GM12878 (cell line): ENCODE results near the gene TIMM8A. TPM values are rescaled to one million over a fixed set of nuclear protein-coding genes. Genes with fewer than 3 reads are reported as not detected.

Source experiments
- ATAC-seq: fragments of 200-7000 bp; cut with Tn5 transposase; 3 replicates; pipeline ENCODE4 v1.9.1; 2020; ENCODE audit warnings: mild to moderate bottlenecking, moderate library complexity
- BruUV-seq: library from RNA; stranded (reverse); fragments of 400-500 nt; replicated peaks from 2 replicates; lab custom pipeline; 2021; lab: Mats Ljungman, UMichigan
- CTCF ChIA-PET: fragments of 300-600 bp; sonication (Branson Sonifier 250); formaldehyde crosslinking; extraction: SDS; loops from one replicate; lab custom pipeline; 2021; ENCODE audit warnings: inconsistent platforms; lab: Yijun Ruan, JAX
- POLR2A ChIA-PET: fragments of 350-600 bp; formaldehyde crosslinking; extraction: SDS; loops from one replicate; lab custom pipeline; 2021; ENCODE audit warnings: inconsistent platforms; lab: Charles Lee
- RAD21 ChIA-PET: fragments of 300-600 bp; sonication (Branson Sonifier 250); formaldehyde crosslinking; loops from one replicate; lab custom pipeline; 2023; ENCODE audit warnings: antibody characterized with exemption; ENCODE audit not compliant: unreplicated experiment; lab: Charles Lee
- SMC1A ChIA-PET: fragments of 300-600 bp; sonication (Branson Sonifier 250); formaldehyde crosslinking; loops from one replicate; lab custom pipeline; 2023; ENCODE audit not compliant: unreplicated experiment, uncharacterized antibody; lab: Charles Lee
- DNase-seq: peaks from one replicate; pipeline ENCODE4 v3.0.0-alpha.2; 2011; ENCODE audit warnings: low read depth, low spot score
- FAIRE-seq: peaks from 3 replicates; lab custom pipeline; 2011; peaks lifted over from hg19 to GRCh38; lab: Jason Lieb, UNC
- H2AFZ ChIP-seq: 2 replicates; pipeline ENCODE4 v1.6.0; 2011; ENCODE audit warnings: low read depth, low read length, control low read depth; ENCODE audit not compliant: control insufficient read depth
- H3K27ac ChIP-seq: 2 replicates; pipeline ENCODE4 v1.5.1; 2011; ENCODE audit warnings: control low read depth; ENCODE audit not compliant: control insufficient read depth, insufficient read depth
- H3K27me3 ChIP-seq, 2 experiments: replicated peaks in 1 of 2; 2 replicates each; pipeline versions ENCODE4 v1.6.0 to v1.6.1; 2011; ENCODE audit warnings: low read length in 1 of 2; ENCODE audit not compliant: control insufficient read depth in 2 of 2, insufficient read depth in 2 of 2
- H3K36me3 ChIP-seq, 2 experiments: 2 replicates each; pipeline ENCODE4 v1.5.1; 2011; ENCODE audit warnings: low read length in 1 of 2; ENCODE audit not compliant: control insufficient read depth in 2 of 2, insufficient read depth in 2 of 2
- H3K4me1 ChIP-seq: 2 replicates; pipeline ENCODE4 v1.6.1; 2011; ENCODE audit warnings: mild to moderate bottlenecking, low read length, moderate library complexity, mixed read lengths; ENCODE audit not compliant: control insufficient read depth, insufficient read depth
- H3K4me2 ChIP-seq: 2 replicates; pipeline ENCODE4 v1.6.0; 2011; ENCODE audit warnings: control low read depth; ENCODE audit not compliant: control insufficient read depth, insufficient read depth
- H3K4me3 ChIP-seq: fragments of 200-600 bp; sonication (generic); 2 replicates; pipeline ENCODE4 v1.5.1; 2016
- H3K79me2 ChIP-seq: 2 replicates; pipeline ENCODE4 v1.6.0; 2011; ENCODE audit warnings: low read length; ENCODE audit not compliant: control insufficient read depth, insufficient read depth
- H3K9ac ChIP-seq: 2 replicates; pipeline ENCODE4 v1.8.0; 2011; ENCODE audit warnings: low read length, control low read depth, mixed read lengths; ENCODE audit not compliant: control insufficient read depth, insufficient read depth
- H3K9me3 ChIP-seq: replicated peaks from 3 replicates; pipeline ENCODE4 v1.5.1; 2011; ENCODE audit warnings: mild to moderate bottlenecking, low read length; ENCODE audit not compliant: control insufficient read depth, insufficient read depth
- H4K20me1 ChIP-seq: 2 replicates; pipeline ENCODE4 v1.6.0; 2011; ENCODE audit not compliant: control insufficient read depth, insufficient read depth
- DPF2 ChIP-seq: fragments of 450-650 bp; IDR thresholded peaks from 2 replicates; pipeline ENCODE4 v1.6.1; 2017; ENCODE audit warnings: mild to moderate bottlenecking
- KDM1A ChIP-seq: fragments of 200-600 bp; sonication (generic); IDR thresholded peaks from 2 replicates; pipeline ENCODE4 v1.6.1; 2016; ENCODE audit warnings: borderline replicate concordance
- SIN3A ChIP-seq: IDR thresholded peaks from 2 replicates; pipeline ENCODE4 v1.6.1; 2012; ENCODE audit warnings: low read depth, low read length, improper control_type of control experiment
- ZNF217 ChIP-seq: fragments of 450-650 bp; IDR thresholded peaks from 2 replicates; pipeline ENCODE4 v1.6.1; 2017; ENCODE audit warnings: antibody characterized with exemption, mild to moderate bottlenecking
- ZNF274 ChIP-seq: IDR thresholded peaks from one replicate; pipeline ENCODE4 v1.8.0; 2011; ENCODE audit not compliant: insufficient read length, insufficient read depth
- WGBS: methylation state at CpG from one replicate; pipeline ENCODE4 v1.1.6; 2016; ENCODE audit warnings: low lambda C conversion rate; ENCODE audit not compliant: insufficient replicate concordance, insufficient coverage; ENCODE audit errors: missing lambda C conversion rate; 5-methylcytosine and 5-hydroxymethylcytosine counted together
- in situ Hi-C: fragments of 300-500 bp; cut with MboI; formaldehyde crosslinking; loops from 9 replicates; pipeline ENCODE4 v1.14.3; 2018; ENCODE audit warnings: mixed read lengths
- intact Hi-C: fragments of 100-400 bp; cut with micrococcal nuclease; formaldehyde crosslinking; loops from one replicate; pipeline ENCODE4 v1.14.2; 2022; ENCODE audit not compliant: unreplicated experiment
- polyA plus RNA-seq, 11 experiments: library from polyadenylated mRNA; depleted of rRNA in 4 of 11; unstranded in 6 of 11; stranded (reverse) in 5 of 11; fragments of >200 nt; fragmentation: Nextera tagmentation in 4 of 11; fragmentation: Illumina TruSeq in 1 of 11; extraction: Ambion mirVana in 4 of 11; extraction: Trizol in 1 of 11; gene quantifications; 1 replicate in 1 of 11; 2 replicates in 10 of 11; pipeline versions ENCODE4 v1.2.1 to v1.2.3, GENCODE V29; 2011 to 2016; ENCODE audit warnings: inconsistent platforms in 2 of 11, missing spikeins in 2 of 11, low read depth in 1 of 11
- total RNA-seq, 4 experiments: library from RNA; depleted of rRNA in 3 of 4; stranded (reverse); fragments of >200 nt in 3 of 4; fragmentation: Illumina TruSeq in 1 of 4; extraction: Trizol in 1 of 4; gene quantifications; 2 replicates each; pipeline versions ENCODE4 v1.2.1 to v1.2.3, GENCODE V29; 2013 to 2021
- TF ChIP-seq, protein P1 (sequence below): IDR thresholded peaks from 2 replicates; pipeline ENCODE4 v1.6.1; 2011; ENCODE audit warnings: borderline replicate concordance, low read depth, mild to moderate bottlenecking, moderate library complexity, low read length; ENCODE audit not compliant: insufficient read depth, poor library complexity, severe bottlenecking

Gene TIMM8A
- total and polyA plus RNA-seq, 10 of the 15 experiments (the other 5 are each of a cell fraction or from before 2014, with no cell fraction given) = 6.7 to 92.7 (median 26.5) TPM

DNA sequence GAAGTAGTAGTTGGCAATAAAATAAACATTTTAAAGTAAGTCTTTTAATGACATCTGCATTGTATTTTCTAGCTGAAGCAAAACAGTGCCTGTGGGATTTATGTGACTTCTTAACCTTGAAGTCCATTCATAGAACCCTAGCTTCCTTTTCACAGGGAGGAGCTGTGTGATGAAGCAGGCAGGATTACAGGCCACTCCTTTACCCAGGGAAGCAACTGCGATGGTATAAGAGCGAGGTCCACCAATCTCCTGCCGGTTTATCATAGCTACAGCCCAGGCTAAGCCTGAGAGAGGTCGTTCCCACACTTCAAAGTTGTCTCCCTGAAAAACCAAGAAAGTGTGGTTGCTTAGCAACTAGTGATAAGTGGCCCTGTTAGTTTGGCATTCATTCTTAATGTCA is 49.2 kb upstream of the TIMM8A start:
- no peak for FAIRE-seq
- RAD21 ChIA-PET = no interaction called here
- DNase-seq = no peak
- POLR2A ChIA-PET = no interaction called here
- ATAC-seq = no peak
- no peaks in the 10 kb centered on the region for H3K9me3 ChIP-seq
- CTCF ChIA-PET = interaction anchor here (1.4 kb wide), 1 partner anchor 12 kb away, joined by 3 read pairs; the partner anchor contains the start of gene BTK
- WGBS = 46% methylated on average over 4 of the region's 4 CpGs
- no peaks in the 10 kb centered on the region for H3K4me1 ChIP-seq
- intact Hi-C loops = no loop called here
- H3K27ac ChIP-seq = no peak overlapping the region
- H2AFZ ChIP-seq = no peak overlapping the region
- no peaks in the 10 kb centered on the region for H4K20me1 ChIP-seq
- no peak overlapping the region for H3K4me2 ChIP-seq
- SMC1A ChIA-PET = interaction anchor here (1.5 kb wide), 1 partner anchor 14 kb away, joined by 4 read pairs; no protein-coding TSS in a partner anchor
- no peaks in the 10 kb centered on the region for H3K27me3 ChIP-seq
- no peak for TF ChIP-seq ZNF217
- no peak for TF ChIP-seq DPF2
- TF ChIP-seq, protein P1, sequence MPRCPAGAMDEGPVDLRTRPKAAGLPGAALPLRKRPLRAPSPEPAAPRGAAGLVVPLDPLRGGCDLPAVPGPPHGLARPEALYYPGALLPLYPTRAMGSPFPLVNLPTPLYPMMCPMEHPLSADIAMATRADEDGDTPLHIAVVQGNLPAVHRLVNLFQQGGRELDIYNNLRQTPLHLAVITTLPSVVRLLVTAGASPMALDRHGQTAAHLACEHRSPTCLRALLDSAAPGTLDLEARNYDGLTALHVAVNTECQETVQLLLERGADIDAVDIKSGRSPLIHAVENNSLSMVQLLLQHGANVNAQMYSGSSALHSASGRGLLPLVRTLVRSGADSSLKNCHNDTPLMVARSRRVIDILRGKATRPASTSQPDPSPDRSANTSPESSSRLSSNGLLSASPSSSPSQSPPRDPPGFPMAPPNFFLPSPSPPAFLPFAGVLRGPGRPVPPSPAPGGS = no peak
- TF ChIP-seq SIN3A = no peak
- no peak for TF ChIP-seq KDM1A
- no peak for TF ChIP-seq ZNF274
- TF ChIP-seq, all 136 proteins: peak for 0
- BruUV-seq = no TSS peak
- no peaks in the 10 kb centered on the region; a peak in 1 of 4 replicates for H3K36me3 ChIP-seq
- in situ Hi-C loops = no loop called here
- peaks cover 7% of the 10 kb centered on the region for H3K79me2 ChIP-seq
- no peak overlapping the region for H3K9ac ChIP-seq
- no peak overlapping the region for H3K4me3 ChIP-seq
